Ascending aorta (tissue), 2 donors: ENCODE results near the gene NDEL1. TPM values are rescaled to one million over a fixed set of nuclear protein-coding genes. Genes with fewer than 3 reads are reported as not detected.

Experiments
- DNase-seq, 2 donors: peaks; one replicate each; pipeline ENCODE4 v3.0.0-alpha.2; 2019; ENCODE audit warnings: low spot score in 2 of 2
- H3K27ac ChIP-seq, 2 donors: fragments of 200-600 bp; sonication (generic); one replicate each; pipeline ENCODE4 v1.5.1; 2016 to 2017; ENCODE audit warnings: mild to moderate bottlenecking in 1 of 2
- H3K27me3 ChIP-seq: fragments of 200-600 bp; sonication (generic); one replicate; pipeline ENCODE4 v1.5.1; 2017
- H3K36me3 ChIP-seq, 2 donors: fragments of 200-600 bp; sonication (generic); one replicate each; pipeline ENCODE4 v1.5.1; 2016
- H3K4me1 ChIP-seq, 2 donors: fragments of 200-600 bp; sonication (generic); one replicate each; pipeline ENCODE4 v1.5.1; 2016 to 2017; ENCODE audit warnings: mild to moderate bottlenecking in 1 of 2
- H3K4me3 ChIP-seq, 2 donors: fragments of 200-600 bp; sonication (generic); one replicate each; pipeline ENCODE4 v1.5.1; 2016 to 2017; ENCODE audit warnings: mild to moderate bottlenecking in 1 of 2
- H3K9me3 ChIP-seq, 2 donors: fragments of 200-600 bp; sonication (generic); one replicate each; pipeline ENCODE4 v1.5.1; 2016
- CTCF ChIP-seq, 3 experiments: fragments of 200-600 bp in 2 of 3; fragments of 450-650 bp in 1 of 3; sonication (generic) in 2 of 3; IDR thresholded peaks; one replicate each; pipeline ENCODE4 v1.5.1; 2016 to 2019; ENCODE audit warnings: antibody characterized with exemption in 3 of 3, mild to moderate bottlenecking in 1 of 3, moderate library complexity in 1 of 3
- intact Hi-C: fragments of 100-400 bp; cut with DNase I; formaldehyde crosslinking; loops from one replicate; pipeline ENCODE4 v1.15.1; 2023
- total RNA-seq: library from RNA; depleted of rRNA; stranded (reverse); fragments of >200 nt; gene quantifications from one replicate; pipeline ENCODE4 v1.1.0, GENCODE V29; 2016

Gene NDEL1
- total RNA-seq, 1 donor from 2014 or later: 103 TPM

- peaks cover 6 to 20% of the 10 kb centered on the region in 2 donors for H3K4me1 ChIP-seq
- H3K4me3 ChIP-seq: no peak overlapping the region
- peaks cover 54 to 75% of the 10 kb centered on the region in 2 donors for H3K36me3 ChIP-seq
- no peak overlapping the region for H3K27ac ChIP-seq
- H3K27me3 ChIP-seq: no peaks in the 10 kb centered on the region
- intact Hi-C loops: no loop called here
- TF ChIP-seq CTCF (IDR thresholded peaks at IDR 0.05): no peak
- no peak for DNase-seq
- no peaks in the 10 kb centered on the region for H3K9me3 ChIP-seq
Measured at GRCh38 chr17:8459107-8459506, 23.4 kb downstream of the NDEL1 start.

GRCh38 chr17:8459831-8460230 is 24.1 kb downstream of the NDEL1 start:
- no peak for TF ChIP-seq CTCF (IDR thresholded peaks at IDR 0.05)
- Histone ChIP-seq H3K4me3 (no peak overlapping the region), H3K36me3 (peaks cover 52 to 75% of the 10 kb centered on the region in 2 donors), H3K4me1 (peaks cover 6 to 27% of the 10 kb centered on the region in 2 donors), H3K27ac (no peak overlapping the region), H3K27me3 (no peaks in the 10 kb centered on the region), H3K9me3 (no peaks in the 10 kb centered on the region)
- intact Hi-C loops: no loop called here
- no peak for DNase-seq

GRCh38 chr17:8462564-8462963 is 26.9 kb downstream of the NDEL1 start:
- no peaks in the 10 kb centered on the region for H3K27me3 ChIP-seq
- peaks cover 38 to 62% of the 10 kb centered on the region in 2 donors for H3K36me3 ChIP-seq
- H3K4me1 ChIP-seq: peaks cover 9 to 54% of the 10 kb centered on the region in 2 donors
- DNase-seq: no peak
- no peak for TF ChIP-seq CTCF (IDR thresholded peaks at IDR 0.05)
- peak overlapping the region; percentile 64 to 79 for H3K27ac ChIP-seq
- H3K4me3 ChIP-seq: no peak overlapping the region
- intact Hi-C loops: no loop called here
- H3K9me3 ChIP-seq: no peaks in the 10 kb centered on the region

GRCh38 chr17:8463099-8463498 is 27.4 kb downstream of the NDEL1 start:
- H3K9me3 ChIP-seq: no peaks in the 10 kb centered on the region
- peaks cover 9 to 59% of the 10 kb centered on the region in 2 donors for H3K4me1 ChIP-seq
- TF ChIP-seq CTCF (IDR thresholded peaks at IDR 0.05): no peak
- peak overlapping the region; percentile 64 to 79 for H3K27ac ChIP-seq
- intact Hi-C loops: loop anchor here (1.0 kb wide), 1 partner anchor 28 kb away; the partner anchor contains the start of gene NDEL1
- DNase-seq: peak in 1 of 2 donors; percentile 71
- peaks cover 34 to 62% of the 10 kb centered on the region in 2 donors for H3K36me3 ChIP-seq
- no peaks in the 10 kb centered on the region for H3K27me3 ChIP-seq
- no peak overlapping the region for H3K4me3 ChIP-seq

- Histone ChIP-seq H3K9me3 (no peaks in the 10 kb centered on the region), H3K4me1 (peaks cover 11 to 73% of the 10 kb centered on the region in 2 donors), H3K36me3 (peaks cover 25 to 48% of the 10 kb centered on the region in 2 donors), H3K27ac (peak overlapping the region; percentile 64 to 79), H3K4me3 (no peak overlapping the region), H3K27me3 (no peaks in the 10 kb centered on the region)
- intact Hi-C loops: no loop called here
- DNase-seq: no peak
- no peak for TF ChIP-seq CTCF (IDR thresholded peaks at IDR 0.05)
Measured at GRCh38 chr17:8464941-8465340, 29.3 kb downstream of the NDEL1 start.

- no peak for TF ChIP-seq CTCF (IDR thresholded peaks at IDR 0.05)
- no peak overlapping the region for H3K4me3 ChIP-seq
- H3K9me3 ChIP-seq: no peaks in the 10 kb centered on the region
- no peak for DNase-seq
- peak overlapping the region; percentile 64 to 79 for H3K27ac ChIP-seq
- peaks cover 21 to 44% of the 10 kb centered on the region in 2 donors for H3K36me3 ChIP-seq
- no peaks in the 10 kb centered on the region for H3K27me3 ChIP-seq
- H3K4me1 ChIP-seq: peaks cover 11 to 77% of the 10 kb centered on the region in 2 donors
- intact Hi-C loops: no loop called here
Measured at GRCh38 chr17:8465356-8465755, 29.7 kb downstream of the NDEL1 start.
